GM12892 (cell line): ENCODE measurements around the gene IFNL2.
"Not testable (repeated sequence)": the region's sequence is repeated elsewhere in the genome, so short reads cannot be mapped to it uniquely, and the experiment has no call there.

Experiments
- DNase-seq: peaks from one replicate; pipeline ENCODE4 v3.0.0; 2011; ENCODE audit not compliant: insufficient read length
- FAIRE-seq: peaks from 2 replicates; lab custom pipeline; 2011; peaks lifted over from hg19 to GRCh38; lab: Jason Lieb, UNC
- POLR2A ChIP-seq: IDR thresholded peaks from 2 replicates; pipeline ENCODE4 v1.6.1; 2011; ENCODE audit warnings: low read depth, low read length, control low read depth
- POLR2AphosphoS5 ChIP-seq: IDR thresholded peaks from 2 replicates; pipeline ENCODE4 v1.6.1; 2011; ENCODE audit warnings: low read depth, low read length, control low read depth
- TAF1 ChIP-seq: IDR thresholded peaks from 2 replicates; pipeline ENCODE4 v1.6.1; 2011; ENCODE audit warnings: low read depth, mild to moderate bottlenecking, control low read depth, low read length, borderline replicate concordance

Gene IFNL2

DNA sequence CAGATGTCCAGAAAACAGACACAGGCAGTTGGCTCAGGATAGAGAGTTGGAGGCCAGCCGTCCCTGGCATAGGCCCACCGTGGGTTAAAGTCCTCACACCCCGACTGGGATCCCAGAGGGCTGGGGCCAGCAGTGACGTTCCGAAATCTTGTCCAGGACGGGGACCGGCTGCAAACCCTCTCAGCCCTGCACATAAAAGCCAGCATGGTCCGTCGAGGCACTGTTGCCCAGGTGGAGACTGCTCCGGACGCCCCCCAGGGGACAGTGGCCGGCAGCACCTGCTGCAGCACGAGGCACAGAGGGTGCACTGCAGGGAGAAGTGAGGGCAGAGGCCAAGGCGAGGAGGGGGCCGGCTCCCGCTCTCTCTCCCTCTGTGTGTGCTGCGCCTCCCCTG, 4.3 kb upstream of the IFNL2 start:
- DNase-seq (no peak), FAIRE-seq (no peak)
- no peak for TF ChIP-seq POLR2A
- no peak for TF ChIP-seq POLR2AphosphoS5
- no peak for TF ChIP-seq TAF1

- DNase-seq (no peak), FAIRE-seq (no peak)
Observed at GRCh38 chr19:39264306-39265290, 3.6 kb upstream of the IFNL2 start.

GRCh38 chr19:39265321-39265916, 2.8 kb upstream of the IFNL2 start:
- FAIRE-seq (no peak), DNase-seq (no peak)

More at GRCh38 chr19:39264306-39265290, 3.6 kb upstream of the IFNL2 start:
- TF ChIP-seq POLR2AphosphoS5 (no peak), TAF1 (no peak), POLR2A (no peak)

DNA sequence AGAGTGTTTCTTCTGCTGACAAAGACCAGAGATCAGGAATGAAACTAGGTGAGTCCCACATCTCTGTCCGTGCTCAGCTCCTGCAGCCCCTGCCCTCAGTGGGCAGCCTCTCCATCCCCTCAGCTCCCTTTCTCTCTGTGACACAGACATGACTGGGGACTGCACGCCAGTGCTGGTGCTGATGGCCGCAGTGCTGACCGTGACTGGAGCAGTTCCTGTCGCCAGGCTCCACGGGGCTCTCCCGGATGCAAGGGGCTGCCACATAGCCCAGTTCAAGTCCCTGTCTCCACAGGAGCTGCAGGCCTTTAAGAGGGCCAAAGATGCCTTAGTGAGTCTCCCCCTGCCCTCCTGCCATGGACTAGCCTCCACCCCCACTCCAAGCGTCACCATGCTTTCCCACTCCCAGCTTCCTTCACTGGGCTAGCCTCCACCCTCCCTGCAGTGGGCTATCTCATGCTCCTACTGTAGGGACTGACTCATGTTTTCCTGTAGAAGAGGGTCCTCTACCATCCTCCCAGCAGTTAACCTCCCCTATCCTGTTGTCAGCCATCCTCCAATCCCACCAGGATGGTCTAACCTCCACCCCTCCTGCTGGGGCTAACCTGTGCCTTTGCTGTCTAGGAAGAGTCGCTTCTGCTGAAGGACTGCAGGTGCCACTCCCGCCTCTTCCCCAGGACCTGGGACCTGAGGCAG, 481 bp downstream of the IFNL2 start:
- not testable (repeated sequence) for FAIRE-seq, DNase-seq

More at GRCh38 chr19:39265321-39265916, 2.8 kb upstream of the IFNL2 start:
- TF ChIP-seq TAF1: no peak

DNA sequence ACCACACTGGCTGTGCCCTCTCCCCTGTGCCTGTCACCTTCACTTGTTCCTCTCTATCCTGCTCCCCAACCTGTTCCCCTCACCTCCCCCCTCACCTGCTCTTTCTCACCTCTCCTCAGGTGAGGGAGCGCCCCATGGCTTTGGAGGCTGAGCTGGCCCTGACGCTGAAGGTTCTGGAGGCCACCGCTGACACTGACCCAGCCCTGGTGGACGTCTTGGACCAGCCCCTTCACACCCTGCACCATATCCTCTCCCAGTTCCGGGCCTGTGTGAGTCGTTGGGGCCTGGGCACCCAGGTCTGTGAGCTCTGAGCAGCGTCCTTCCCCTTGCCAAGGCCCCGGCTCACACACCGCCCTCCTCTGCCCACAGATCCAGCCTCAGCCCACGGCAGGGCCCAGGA, 1.2 kb downstream of the IFNL2 start:
- FAIRE-seq, DNase-seq: not testable (repeated sequence)

GRCh38 chr19:39270036-39270871, 2.1 kb downstream of the IFNL2 start:
- no peak for DNase-seq
- FAIRE-seq: no peak
- no peak for TF ChIP-seq POLR2A

- not testable (repeated sequence) for DNase-seq, FAIRE-seq
Observed at GRCh38 chr19:39273859-39274258, 5.7 kb downstream of the IFNL2 start.

GRCh38 chr19:39275578-39275977, 7.4 kb downstream of the IFNL2 start:
- no peak for TF ChIP-seq POLR2A
- no peak for TF ChIP-seq POLR2AphosphoS5
- TF ChIP-seq TAF1: no peak
- DNase-seq (no peak), FAIRE-seq (no peak)

GRCh38 chr19:39276740-39277139, 8.5 kb downstream of the IFNL2 start:
- no peak for DNase-seq
- FAIRE-seq: no peak

DNA sequence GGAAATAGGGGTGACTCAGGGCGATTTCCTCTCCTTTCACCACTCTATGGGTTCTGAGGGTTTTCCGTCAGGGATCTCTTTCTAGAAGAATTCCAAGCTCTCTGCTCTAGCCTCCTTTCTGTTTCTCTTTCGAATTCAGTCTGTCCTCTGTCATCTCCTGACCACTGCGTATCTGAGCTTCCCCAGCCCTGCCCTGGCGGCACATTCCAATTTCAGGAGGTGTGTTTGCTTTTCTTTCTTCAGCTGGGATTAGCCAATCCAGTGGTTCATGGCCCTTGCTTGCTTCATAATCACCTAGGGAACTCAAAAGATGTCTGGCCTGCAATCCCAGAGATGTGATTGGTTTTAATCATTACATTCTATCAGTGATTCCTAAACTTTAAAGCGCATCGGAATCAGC, 9.4 kb downstream of the IFNL2 start:
- TF ChIP-seq POLR2A (no peak), TAF1 (no peak), POLR2AphosphoS5 (no peak)
- FAIRE-seq (no peak), DNase-seq (no peak)

More at GRCh38 chr19:39276740-39277139, 8.5 kb downstream of the IFNL2 start:
- no peak for TF ChIP-seq POLR2AphosphoS5
- no peak for TF ChIP-seq POLR2A
- TF ChIP-seq TAF1: no peak

DNA sequence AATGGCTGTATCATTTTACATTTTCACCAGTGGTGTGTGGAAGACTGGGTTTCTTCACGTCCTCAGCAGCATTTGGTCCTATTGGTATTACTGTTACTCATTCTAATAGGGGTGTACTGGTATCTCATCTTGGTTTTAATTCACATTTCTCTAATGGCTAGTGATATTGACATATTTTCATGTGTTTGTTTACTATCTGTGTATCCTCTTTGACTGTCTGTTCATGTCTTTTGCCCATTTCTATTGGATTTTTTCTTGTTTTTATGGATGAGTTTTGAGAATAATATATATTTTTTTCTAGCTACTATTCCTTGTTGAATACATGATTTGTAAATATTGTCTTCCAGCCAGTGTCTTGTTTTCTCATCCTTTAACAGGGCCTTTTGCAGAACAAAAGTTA, 13.8 kb downstream of the IFNL2 start:
- DNase-seq (no peak), FAIRE-seq (no peak)
- TF ChIP-seq TAF1: no peak

DNA sequence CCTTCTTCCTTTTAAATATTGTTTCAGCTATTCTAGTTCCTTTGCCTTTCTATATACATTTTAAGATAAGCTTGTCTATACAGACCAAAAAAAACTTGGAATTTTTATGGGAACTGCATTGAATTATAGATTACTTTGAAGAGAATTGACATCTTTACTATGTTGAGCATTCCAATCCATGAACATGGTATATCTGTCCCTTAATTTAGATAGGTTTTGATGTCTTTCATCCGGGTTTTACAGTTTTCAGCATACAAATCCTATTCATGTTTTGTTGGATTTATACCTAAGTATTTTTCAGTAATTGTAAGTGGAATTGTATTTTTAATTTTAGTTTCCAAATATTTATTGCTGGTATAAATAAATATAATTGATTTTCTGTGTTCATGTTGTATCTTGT, 15.8 kb downstream of the IFNL2 start:
- DNase-seq (no peak), FAIRE-seq (no peak)
- TF ChIP-seq POLR2A: no peak
- TF ChIP-seq TAF1: no peak
- TF ChIP-seq POLR2AphosphoS5: no peak
